SK-N-SH (cell line): ENCODE results near the gene VEGFB.

Experiments
- CHD2 ChIP-seq: fragments of 150-350 bp; IDR thresholded peaks from 2 replicates; pipeline ENCODE4 v1.6.1; 2018; ENCODE audit warnings: low read length; ENCODE audit not compliant: partially characterized antibody
- EP300 ChIP-seq, 2 experiments: IDR thresholded peaks; 2 replicates each; pipeline versions ENCODE4 v1.4.0 to v1.6.1; 2012; ENCODE audit warnings: borderline replicate concordance in 1 of 2, low read depth in 1 of 2, low read length in 1 of 2
- NRF1 ChIP-seq: IDR thresholded peaks from 2 replicates; pipeline ENCODE4 v1.6.1; 2012; ENCODE audit warnings: low read depth, mild to moderate bottlenecking, low read length
- POLR2AphosphoS5 ChIP-seq: IDR thresholded peaks from 2 replicates; pipeline ENCODE4 v1.6.1; 2012; ENCODE audit warnings: low read depth, low read length
- USF2 ChIP-seq: fragments of 150-350 bp; IDR thresholded peaks from 2 replicates; pipeline ENCODE4 v1.6.1; 2017; ENCODE audit warnings: antibody characterized with exemption, low read length, low read depth, borderline replicate concordance
- TF ChIP-seq, protein P1 (sequence below): fragments of 200-600 bp; sonication (generic); IDR thresholded peaks from 2 replicates; pipeline ENCODE4 v1.6.1; 2017; ENCODE audit warnings: antibody characterized with exemption, mild to moderate bottlenecking, moderate library complexity

GRCh38 chr11:64259533-64260067, 25.2 kb downstream of the VEGFB start:
- TF ChIP-seq EP300 (IDR thresholded peaks at IDR 0.05; ENCODE audit: borderline replicate concordance in 1 of 2, low read depth in 1 of 2, low read length in 1 of 2) (no peak), POLR2AphosphoS5 (no peak), USF2 (no peak), NRF1 (no peak), CHD2 (no peak)
- TF ChIP-seq, protein P1, sequence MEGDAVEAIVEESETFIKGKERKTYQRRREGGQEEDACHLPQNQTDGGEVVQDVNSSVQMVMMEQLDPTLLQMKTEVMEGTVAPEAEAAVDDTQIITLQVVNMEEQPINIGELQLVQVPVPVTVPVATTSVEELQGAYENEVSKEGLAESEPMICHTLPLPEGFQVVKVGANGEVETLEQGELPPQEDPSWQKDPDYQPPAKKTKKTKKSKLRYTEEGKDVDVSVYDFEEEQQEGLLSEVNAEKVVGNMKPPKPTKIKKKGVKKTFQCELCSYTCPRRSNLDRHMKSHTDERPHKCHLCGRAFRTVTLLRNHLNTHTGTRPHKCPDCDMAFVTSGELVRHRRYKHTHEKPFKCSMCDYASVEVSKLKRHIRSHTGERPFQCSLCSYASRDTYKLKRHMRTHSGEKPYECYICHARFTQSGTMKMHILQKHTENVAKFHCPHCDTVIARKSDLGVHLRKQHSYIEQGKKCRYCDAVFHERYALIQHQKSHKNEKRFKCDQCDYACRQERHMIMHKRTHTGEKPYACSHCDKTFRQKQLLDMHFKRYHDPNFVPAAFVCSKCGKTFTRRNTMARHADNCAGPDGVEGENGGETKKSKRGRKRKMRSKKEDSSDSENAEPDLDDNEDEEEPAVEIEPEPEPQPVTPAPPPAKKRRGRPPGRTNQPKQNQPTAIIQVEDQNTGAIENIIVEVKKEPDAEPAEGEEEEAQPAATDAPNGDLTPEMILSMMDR: no peak
